NOMO-1 (cell line): ENCODE data around the gene LLGL2.
"Not testable (repeated sequence)": the region's sequence is repeated elsewhere in the genome, so short reads cannot be mapped to it uniquely, and the experiment has no call there.

Experiments used
- DNase-seq, 2 experiments: peaks; one replicate each; lab custom pipeline; 2025; ENCODE audit not compliant: unreplicated experiment in 2 of 2; lab: John Stamatoyannopoulos, UW

Gene LLGL2

DNA sequence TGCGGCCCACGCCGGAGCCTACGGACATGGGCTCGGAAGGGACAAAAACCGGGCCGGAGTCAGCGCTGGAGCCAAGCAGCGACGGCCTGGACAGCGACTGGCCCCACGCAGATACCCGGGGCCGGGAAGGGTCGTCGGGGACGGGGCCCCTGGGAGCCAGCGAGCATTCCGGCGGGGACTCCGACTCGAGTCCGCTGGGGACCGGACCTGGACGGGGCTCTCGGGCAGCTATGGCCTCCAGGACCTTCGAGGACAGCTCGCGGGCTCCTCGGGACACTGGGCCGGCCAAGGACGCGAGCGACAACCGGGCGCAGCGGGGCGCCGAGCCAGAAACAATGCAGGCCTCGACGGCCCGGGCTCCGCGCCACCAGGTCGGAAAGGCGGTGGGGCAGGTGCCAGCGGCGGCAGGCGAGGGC lies 63.1 kb downstream of the LLGL2 start:
- no peak for DNase-seq

DNA sequence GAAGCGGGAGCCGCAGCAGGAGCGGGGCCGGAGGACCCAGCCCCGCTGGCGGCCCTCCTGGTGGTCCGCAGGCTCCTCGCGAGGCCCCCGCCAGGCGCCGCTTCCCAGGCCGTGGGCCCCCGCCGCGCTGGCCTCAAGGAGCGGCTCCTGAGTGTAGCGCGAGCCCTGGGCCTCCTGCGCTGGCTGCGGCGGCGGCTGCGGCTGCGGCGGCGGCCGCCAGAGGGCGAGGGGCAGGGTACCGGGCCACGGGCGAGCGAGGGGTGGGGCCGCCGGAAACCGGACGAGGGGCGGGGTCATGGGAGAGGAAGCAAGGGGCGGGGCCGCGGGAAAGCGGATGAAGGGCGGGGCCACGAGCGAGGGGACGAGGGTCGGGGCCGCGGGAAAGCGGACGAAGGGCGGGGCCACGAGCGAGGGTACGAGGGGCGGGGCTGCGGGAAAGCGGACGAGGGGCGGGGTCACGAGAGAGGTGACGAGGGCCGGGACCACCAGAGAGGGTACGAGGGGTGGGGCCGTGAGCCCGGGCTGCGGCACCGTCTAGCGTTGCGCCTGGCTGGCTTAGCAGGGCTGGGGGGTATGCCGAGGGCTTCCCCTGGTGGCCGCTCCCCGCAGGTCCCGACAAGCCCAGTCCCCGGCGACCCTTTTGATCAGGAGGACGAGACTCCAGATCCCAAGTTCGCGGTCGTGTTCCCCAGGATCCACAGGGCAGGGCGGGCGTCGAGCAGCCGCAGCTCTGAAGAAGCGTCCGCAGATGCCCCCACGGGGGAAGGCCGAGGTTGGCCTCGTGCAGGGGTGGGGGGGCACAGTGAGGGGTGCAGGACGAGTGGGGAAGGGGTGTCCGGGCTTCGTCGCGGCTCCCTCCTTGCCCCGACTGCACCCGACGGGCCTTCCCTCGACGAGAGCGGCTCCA lies 63.8 kb downstream of the LLGL2 start:
- DNase-seq: peak; percentile 86 to 90

DNA sequence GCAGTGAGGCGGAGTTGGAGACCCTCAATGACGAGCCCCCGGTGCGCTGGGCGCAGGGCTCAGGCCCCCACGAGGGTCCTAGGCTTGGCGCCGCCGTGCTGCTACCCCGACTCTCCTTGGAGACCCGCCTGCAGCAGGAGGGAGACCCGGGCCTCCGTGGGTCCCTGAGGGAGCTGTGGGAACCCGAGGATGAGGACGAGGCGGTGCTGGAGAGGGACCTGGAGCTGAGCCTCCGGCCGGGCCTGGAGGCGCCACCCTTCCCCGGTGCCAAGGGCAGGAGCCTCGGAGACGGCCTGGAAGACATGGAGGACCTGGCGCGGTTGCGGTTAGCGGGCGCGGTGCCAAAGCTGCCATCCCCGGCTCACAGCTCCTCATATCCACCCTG lies 64.4 kb downstream of the LLGL2 start:
- no peak for DNase-seq

DNA sequence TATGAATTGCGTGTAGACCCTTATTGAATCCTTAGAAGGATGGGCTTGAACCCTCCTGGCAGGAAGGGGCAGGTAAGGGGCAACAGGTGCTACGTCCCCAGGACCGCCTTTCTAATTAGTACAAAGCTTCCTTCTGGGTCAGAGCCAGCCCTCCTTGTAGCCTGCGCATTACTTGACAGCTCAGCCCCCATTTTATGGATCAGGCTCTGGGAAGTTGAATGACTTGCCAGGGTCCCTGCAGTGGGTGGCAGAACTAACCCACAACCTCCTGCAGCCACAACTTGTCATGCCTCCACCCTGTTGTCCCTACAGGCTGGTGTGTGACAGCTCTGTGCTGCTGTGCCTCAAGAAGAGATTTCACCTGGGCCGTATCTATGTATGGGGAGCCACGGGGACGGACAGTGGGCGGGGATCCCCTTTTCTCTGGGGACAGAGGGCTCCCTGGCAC lies 64.8 kb downstream of the LLGL2 start:
- DNase-seq: no peak

DNA sequence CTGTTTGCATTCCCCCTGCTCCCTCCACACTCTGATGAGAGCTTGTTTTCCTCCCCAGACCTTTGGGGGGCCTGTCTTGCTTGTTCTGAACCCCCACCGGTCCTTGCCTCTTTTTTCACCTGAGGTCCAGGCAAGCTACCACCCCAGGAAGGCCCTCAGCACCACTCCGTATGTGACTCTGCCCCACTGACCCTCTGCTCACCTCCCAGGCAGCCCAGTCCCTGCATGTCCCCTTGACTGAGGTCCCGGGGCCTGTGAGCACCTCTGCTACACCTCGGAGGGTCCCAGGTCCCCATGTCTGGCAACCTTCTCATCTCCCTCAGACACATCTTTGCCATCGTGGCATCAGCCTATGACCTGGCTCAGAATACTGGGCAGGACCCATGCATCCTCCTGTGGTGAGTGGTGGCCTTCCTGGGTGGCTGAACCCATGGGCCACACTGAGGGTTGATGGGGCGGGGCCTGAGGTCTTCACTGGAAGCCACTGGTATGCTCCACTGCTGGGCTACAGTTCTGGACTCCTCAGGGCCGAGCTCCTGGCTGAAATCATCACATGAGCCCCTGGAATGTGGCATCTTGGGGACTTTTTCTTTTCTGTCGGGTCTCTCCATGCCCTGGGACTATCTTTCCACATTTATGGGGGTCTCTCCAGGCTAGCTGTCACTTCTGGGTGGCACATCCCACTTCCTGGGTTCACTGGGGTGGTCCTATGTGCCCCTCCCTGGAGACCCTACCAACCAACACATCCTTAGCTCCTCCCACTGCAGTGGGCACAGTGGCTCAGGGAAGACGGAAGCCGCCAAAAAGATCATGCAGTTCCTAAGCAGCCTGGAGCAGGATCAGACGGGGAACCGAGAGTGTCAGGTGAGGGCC lies 65.6 kb downstream of the LLGL2 start:
- DNase-seq: no peak

DNA sequence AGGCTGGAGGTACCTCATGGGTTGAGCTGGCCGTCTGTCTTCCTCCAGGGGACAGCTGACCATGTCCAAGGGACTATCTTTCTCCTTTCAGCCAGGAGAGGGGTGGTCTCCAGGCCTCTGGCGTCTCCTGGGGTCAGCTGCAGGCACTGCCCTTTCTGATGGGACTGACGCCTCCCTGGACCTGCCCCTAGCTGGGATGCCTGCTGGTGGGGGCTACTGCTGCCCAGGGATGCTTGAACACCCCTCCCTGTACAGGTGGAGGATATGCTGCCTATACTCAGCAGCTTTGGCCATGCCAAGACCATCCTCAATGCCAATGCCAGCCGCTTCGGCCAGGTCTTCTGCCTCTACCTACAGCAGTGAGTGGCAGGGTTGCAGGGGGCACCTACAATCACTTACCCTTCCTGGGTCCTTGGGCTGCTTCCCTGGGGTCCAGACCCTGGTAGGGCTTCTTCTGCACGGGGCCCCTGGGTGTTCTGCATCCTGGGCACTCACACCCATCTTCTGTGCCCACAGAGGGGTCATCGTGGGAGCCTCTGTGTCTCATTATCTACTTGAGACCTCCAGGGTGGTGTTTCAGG lies 66.3 kb downstream of the LLGL2 start:
- no peak for DNase-seq

DNA sequence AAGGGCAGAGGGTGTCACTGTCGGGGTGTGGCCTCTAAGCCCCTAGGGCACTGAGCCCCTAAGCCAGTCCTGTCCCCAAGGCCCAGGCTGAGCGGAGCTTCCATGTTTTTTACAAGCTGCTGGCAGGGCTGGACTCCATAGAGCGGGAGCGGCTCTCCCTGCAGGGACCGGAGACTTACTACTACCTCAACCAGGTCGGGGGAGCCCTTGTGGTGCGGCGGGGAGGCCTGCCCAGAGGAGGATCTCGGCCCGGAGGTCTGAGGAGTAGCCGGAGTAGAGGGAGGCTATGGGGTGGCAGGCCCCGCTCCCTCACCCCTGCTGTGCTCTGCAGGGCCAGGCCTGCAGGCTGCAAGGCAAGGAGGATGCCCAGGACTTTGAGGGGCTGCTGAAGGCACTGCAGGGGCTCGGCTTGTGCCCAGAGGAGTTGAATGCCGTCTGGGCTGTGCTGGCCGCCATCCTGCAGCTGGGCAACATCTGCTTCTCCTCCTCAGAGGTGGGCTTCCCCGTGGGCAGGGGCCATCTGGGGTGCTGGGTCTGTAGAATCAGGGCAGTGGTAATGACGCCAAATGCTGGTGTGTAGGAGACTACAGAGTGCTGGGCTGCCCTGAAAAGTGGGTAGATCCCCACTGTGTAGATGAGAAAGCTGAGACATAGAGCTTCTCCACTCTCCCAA lies 67.0 kb downstream of the LLGL2 start:
- DNase-seq: no peak

DNA sequence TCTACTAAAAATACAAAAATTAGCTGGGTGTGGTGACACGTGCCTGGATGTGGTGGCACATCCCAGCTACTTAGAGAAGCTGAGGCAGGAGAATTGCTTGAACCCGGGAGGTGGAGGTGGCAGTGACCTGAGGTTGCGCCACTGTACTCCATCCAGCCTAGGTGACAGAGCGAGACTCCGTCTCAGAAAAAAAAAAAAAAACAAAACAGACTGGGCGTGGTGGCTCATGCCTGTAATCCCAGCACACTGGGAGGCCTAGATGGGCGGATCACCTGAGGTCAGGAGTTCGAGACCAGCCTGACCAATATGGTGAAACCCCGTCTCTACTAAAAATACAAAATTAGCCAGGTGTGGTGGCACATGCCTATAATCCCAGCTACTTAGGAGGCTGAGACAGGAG lies 67.9 kb downstream of the LLGL2 start:
- DNase-seq: not testable (repeated sequence)

DNA sequence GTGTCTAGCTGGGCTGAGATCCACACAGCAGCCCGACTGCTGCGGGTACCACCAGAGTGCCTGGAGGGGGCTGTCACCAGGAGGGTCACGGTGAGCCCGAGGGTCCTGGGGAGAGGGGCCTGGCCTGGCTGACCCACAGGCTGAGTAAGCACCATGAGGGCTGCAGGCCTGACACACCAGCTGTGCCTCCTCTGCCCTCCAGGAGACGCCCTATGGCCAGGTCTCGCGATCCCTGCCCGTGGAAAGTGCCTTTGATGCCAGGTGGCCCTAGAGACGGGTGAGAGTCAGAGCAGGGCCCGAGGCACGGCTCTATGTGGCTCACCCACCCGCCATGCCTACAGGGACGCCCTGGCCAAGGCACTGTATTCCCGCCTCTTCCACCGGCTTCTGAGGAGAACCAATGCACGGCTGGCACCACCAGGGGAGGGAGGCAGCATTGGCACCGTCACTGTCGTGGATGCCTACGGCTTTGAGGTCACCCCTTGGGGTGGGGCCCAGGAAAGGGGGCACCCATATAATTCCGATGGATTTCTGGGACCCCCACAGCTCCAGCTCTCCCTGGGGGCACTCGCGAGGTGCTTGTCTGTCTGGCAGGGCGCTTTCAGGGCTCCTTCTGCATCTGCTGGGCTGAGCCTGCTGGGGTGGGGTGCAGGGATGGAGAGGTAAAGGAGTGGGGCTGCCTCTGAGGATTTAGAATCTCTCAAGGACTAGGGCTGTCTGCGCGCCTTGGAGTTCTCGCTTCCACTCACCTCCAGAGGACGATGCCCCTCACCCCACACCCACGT lies 69.2 kb downstream of the LLGL2 start:
- DNase-seq: no peak

DNA sequence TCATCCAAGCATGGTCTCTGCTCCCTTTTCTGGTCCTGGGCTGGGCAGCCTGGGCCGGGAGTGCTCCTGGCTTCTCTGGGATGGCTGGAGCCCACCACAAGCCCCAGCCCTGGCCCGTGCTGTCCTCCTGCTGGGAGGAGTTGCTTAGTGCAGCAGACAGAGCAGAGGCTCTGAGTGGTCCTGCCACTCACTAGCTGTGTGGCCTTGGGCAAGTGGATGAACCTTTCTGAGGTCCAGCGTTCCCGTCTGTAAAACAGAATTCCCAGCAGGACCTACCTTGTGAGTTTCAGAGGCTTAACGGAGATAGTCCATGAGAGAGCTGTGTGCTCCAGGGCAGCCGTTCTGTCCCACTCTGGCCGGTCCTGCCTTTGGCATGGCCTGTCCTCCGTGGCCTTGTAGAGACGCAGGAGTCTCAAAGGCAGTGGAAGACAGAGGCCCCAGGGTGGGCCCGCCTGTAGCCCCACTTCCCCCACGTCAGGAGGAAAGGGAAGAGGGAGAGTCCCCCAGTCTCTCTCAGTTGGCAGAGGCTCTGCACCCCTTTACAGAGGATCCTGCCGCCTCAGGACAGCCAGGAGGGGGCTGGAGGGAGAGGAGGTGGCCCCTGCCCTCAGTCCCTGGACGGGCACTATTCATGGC lies 69.9 kb downstream of the LLGL2 start:
- DNase-seq: no peak

DNA sequence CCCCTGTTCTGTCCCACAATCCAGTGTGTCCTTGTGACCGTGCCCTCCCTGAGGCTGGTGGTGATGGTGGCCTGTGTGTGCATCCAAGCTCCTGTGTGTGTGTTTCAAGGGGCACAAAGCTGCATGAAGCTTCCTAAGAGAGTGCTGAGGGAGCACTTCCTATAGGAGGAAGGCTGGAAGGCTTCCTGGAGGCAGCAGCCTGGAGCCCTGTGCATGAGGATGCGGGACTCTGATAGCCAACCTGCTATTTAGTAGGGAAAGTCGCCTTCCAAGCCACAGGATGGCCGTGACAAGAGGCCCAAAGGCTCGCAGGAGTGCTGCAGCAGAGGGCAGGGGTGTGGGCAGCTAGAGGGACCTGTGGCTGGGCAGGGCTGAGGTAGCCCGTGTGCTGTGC lies 70.4 kb downstream of the LLGL2 start:
- no peak for DNase-seq

DNA sequence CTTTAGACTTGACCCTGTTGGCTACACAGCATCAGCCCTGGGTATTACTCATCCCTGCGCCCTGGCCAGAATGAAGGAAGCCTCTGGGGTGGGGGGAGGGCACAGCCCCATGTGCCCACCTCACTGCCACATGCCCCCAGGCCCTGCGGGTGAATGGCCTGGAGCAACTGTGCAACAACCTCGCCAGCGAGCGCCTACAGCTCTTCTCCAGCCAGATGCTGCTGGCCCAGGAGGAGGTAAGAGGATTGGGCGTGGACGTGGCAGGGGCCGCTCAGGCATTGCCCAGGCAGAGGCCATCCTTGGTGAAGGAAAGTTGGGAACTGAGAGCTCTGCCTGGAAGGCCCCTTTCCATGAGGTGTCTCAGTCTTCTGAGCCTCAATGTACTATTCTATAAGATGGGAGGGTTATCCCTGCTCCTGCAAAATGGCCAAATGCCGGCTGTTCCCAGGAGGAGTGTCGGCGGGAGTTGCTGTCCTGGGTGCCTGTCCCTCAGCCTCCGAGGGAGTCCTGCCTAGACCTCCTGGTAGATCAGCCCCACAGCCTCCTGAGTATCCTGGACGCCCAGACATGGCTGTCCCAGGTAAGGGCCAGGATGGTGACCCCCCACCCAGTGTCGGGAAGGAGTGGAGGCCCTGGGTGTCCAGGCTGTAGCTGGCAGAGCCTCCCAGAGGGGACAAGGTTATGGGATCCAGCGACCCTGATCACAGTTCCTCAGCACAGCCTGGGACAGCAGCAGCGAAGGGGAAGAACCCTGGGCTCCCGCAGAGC lies 71.0 kb downstream of the LLGL2 start:
- no peak for DNase-seq

DNA sequence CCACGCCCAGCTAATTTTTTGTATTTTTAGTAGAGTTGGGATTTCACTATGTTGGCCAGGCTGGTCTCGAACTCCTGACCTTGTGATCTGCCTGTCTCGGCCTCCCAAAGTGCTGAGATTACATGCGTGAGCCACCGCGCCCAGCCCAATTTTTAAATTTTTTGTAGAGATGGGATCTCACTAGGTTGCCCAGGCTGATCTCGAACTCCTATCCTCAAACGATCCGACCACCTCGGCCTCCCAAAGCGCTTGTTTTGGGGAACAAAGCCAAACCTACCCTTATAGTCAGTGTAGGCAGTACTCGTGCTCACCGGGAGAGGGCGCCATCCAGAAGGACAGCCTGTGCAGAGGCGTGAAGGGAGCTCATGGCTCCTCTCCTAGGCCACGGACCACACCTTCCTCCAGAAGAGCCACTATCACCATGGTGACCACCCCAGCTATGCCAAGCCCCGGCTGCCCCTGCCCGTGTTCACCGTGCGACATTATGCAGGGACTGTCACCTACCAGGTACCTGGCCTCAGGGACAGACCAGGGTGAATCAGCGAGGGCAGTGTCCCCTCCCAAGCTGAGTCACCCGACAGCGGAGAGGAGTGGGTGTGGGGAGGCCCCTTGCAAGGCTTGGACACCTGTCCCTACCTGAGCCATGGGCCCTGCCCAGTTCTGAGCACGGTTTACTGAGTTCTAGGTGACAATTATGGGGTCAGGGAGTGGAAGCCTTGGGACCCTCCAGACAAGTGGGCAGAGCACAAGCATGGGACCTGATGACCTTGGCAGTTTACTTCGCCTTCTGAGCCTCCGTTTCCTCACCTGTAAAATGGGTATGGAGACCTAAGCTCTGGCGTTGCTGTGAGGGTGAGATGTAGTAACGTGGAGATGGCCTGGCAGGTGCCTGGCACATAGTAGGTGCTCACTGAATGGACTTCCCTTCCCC lies 75.8 kb downstream of the LLGL2 start:
- DNase-seq: peak; percentile 23 to 39

DNA sequence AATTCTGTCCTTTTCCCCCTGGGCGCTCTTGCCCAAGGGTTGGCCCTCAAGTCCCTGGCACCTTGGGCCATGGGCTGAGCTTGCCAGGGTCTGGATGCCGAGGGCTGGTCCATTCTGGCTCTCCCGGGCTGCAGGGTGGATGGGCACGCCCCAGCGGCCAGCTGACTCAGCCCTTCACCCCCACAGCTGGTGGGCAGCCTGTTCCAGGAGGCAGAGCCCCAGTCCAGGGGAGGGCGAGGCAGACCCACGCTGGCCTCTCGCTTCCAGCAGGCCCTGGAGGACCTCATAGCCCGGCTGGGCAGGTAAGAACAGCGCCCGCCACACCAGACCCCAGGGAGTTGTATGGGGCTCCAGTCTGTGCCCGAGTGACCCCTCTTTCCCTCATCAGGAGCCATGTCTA lies 77.1 kb downstream of the LLGL2 start:
- no peak for DNase-seq

DNA sequence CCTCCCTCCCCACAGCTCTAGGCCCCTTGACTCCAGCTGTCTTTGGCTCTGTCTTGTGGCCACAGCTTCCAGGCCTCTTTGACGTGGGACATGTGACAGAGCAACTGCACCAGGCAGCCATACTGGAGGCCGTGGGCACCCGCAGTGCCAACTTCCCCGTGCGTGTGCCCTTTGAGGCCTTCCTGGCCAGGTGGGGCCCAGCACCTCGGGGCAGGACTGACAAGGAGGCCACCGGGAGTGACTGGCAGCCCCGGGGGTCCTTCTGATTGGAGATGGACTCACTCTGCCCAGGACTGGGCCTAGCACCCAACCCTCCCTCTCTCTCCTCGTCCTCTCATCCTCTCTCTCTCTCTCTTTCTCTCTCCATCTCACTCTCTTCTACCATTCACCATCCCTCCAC lies 77.6 kb downstream of the LLGL2 start:
- no peak for DNase-seq

DNA sequence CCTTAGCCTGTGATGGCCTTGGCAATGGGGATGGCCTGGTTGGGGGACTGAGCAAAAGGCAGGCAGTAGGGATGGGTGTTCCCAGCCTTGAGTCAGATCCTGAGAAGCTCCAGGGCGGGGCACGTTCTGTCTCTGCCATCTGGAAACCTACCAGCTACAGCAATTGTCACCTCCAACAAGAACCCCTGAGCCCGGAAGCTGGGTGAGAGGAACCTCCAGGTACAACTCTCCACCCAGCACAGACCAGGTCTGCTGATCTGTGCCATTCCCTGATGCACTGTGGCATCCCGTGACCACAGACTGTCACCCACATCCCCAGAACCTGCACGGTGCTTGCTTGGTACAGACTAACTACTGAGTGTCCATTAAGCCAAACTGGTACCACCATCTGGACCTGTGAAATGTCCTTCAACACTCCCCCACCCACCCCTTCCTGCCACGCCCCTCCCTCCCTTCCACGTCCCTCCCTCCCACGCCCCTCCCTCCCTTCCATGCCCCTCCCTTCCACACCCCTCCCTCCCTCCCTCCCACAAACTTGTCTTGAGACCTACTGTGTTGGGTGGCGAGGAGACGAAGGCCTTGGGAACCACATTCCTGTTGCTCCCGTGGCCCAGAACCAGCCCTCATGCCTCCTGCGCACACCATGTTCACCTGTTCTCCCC lies 78.7 kb downstream of the LLGL2 start:
- DNase-seq: no peak

DNA sequence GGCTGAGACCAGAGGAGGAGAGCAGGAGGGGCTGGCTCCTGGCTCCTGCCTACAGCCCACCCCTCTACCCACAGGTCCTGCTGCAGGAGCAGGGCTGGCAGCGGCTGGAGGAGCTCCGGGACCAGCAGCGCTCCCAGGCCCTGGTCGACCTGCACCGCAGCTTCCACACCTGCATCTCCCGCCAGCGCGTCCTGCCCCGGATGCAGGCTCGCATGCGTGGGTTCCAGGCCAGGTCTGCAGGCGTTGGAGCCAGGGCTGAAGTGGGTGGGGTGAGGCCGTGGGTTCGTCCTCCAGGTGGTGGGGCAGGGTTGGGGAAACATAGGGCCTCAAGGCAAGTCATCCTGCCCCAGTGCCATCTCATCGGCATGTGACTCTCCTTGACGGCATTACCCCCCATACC lies 80.3 kb downstream of the LLGL2 start:
- no peak for DNase-seq
